ENCODE measurements around the gene ANGPT4.

The ANGPT4 gene

DNA sequence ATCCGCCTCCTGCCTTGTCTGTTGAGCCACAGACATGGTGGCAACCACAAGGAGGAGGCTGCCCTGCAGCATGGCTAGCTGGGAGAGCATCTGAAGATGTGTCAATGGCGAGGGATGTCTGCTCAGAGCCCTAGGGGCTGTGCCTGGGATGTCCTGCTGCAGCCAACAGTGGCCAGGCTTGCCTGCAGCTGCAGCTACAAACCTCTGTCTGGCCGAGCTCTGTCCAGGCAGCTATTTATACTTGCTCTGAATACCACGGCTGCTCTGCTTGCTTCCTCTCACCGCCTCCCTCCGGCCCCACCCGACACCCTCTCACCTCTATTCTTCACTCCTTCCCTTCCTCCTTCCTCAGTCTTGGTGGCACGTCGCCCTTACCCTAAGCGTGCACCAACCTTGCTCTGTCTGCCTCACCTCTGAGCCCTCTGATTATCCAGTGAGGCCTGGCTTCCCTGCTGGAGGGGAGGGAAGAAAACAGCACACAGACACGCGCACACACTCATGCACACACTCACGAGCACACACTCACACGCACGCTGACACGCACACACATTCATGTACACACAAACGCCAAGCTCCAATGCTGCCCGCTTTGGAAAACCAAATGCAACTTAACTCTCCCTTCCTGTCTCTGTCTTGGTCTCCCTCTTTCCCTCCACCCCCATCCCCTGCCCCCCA is at the start of gene ANGPT4:
Gene ANGPT4 (minus strand): TSS at position 210 of the 675 bp plus-strand sequence. CDS start 120 bp downstream, at position 90.
- no peak for DNase-seq

GRCh38 chr20:963795-964194 is 47.7 kb upstream of the ANGPT4 start:
- DNase-seq = no peak

GRCh38 chr20:962683-963082 is 46.5 kb upstream of the ANGPT4 start:
- DNase-seq = no peak

DNA sequence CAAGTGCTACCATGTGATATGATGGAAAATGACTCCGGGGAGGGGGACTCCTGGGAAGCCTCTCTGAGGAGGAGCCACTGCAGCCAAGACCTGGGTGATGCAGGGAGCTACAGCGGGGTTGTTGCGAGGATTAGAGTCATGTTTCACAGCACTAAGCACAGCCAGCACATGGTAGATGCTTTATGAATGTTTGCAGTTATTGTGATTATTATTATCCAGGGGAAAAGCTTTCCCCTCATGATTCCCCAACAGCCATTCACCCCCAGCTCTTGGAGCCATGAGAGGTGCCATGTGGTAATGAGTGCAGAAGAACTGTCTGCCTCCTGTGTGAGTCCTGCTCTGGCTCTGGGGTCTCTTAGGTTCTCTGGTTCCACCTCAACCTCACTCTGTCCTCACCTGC is 46.1 kb upstream of the ANGPT4 start:
- no peak for DNase-seq

- DNase-seq = no peak
Observed at GRCh38 chr20:961768-962167, 45.6 kb upstream of the ANGPT4 start.

DNA sequence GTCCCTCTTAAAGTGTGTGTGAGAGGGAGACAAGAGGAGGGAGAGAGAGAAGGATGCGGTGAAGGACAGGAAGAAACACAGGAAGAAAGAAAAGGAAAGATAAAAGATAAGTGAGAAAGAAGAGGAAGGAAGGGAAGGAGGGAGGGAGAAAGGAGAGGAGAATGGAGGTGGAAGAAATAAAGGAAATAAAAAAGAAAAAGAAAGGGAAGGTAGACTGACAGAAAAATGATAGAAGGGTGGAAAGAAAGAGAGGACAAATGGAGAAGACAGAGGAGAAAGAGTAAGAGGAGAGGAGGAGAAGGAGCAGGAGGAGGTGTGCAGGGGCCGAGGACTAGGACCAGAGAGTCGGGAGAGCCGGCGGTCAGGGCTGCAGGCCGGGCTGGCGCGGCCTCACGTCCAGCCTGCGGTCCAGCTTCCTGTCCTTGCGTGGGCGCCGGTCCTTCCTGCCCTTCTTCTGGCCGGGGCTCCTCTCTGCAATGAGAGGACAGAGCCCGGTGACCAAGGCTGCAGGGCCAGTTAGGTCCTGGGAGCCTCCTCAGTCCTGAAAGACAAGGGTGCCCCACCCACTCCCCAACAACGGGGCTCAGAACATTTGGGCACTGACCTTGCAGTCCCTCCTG is 44.0 kb upstream of the ANGPT4 start:
- DNase-seq = no peak

DNA sequence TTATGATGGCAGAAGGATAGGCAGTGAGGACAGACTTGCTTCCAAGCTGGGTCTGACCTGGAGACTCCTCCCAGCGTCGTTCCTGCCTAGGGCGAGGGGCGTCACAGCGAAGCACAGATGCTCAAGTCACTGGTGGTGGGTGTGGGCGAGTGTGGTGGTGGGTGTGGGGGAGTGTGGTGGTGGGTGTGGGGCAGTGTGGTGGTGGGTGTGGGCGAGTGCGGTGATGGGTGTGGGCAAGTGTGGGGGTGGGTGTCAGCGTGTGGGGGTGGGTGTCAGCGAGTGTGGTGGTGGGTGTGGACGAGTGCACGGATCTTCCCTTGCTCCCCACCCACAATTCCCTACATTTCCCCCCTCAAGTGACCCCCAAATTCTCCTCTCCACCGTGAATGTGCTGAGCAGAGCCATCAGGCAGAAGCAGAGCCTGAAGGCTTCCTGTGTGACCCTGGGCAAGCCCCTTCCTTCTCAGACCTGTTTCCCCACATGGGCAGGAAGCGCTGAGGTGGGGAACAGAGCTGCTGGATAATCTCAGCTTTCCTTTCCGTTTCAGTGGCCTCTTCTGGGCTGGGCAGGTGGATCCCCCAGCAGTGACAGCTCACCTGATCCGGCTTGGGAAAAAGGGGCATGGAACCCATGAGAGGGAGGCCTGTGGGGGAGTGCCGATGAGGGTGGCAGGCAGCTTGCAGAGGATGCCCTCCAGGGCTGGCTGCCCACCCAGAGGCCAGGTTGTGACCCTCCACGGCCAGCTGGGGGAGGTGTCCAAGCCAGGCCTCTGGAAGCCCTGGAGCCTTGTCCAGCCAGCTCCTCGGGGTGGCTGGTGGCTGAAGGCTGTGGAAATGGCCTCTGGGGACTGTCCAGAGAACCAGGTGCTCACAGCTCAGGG is 43.0 kb upstream of the ANGPT4 start:
- no peak for DNase-seq

GRCh38 chr20:957544-957943 is 41.4 kb upstream of the ANGPT4 start:
- DNase-seq = no peak

DNA sequence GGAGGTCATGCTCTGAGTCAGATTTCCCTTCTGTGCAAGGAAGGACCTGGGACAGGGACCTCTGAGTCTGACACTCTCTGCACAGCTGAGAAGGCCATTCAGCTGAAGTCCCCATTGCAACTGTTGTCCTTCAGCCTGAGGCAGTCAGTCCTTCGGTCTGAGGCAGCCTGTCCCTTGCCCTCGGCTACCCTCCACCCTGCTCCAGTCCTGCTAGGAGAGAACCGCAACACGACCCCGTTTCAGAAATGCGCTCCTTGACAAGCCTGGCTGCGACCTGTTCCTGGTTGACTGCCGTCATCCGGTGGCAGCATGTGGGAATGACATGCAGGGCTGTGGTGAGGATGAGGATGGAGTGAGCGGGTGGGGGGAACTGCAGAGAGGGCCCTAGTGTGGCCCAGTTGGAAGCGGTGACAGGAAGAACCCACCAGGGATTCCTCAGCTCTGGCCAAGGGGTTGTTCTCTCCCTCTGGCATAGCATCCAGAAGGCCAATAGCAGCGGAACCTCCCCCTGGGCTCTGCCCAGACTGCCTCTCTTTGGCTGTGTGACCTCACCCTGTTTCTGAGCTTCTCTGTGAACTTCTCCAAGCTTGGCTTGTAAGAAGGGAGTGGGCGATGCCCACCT is 40.3 kb upstream of the ANGPT4 start:
- DNase-seq = peak; percentile 48

GRCh38 chr20:955656-956055 is 39.5 kb upstream of the ANGPT4 start:
- DNase-seq = no peak

DNA sequence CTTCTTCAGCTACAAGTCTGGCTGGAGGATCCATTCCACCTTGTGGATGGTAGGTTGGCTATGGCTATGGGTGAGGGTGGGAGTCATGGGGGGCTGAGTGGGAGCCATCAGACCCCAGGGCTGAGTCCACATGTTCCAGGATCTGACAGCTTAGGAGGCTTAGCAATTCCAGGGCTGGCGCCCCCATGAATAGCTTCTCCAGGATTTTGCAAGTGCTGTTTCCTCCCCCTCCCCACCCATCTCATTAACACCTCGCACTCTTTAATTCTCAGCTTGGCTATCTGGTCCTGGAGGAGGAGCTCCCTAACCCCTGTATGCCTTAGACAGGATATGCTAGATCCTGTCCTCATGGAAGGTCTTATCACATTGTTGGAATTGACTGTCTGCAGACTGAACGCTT is 39.0 kb upstream of the ANGPT4 start:
- no peak for DNase-seq

- DNase-seq = no peak
Observed at GRCh38 chr20:953742-954141, 37.6 kb upstream of the ANGPT4 start.

- DNase-seq = no peak
Observed at GRCh38 chr20:952196-952795, 36.2 kb upstream of the ANGPT4 start.

DNA sequence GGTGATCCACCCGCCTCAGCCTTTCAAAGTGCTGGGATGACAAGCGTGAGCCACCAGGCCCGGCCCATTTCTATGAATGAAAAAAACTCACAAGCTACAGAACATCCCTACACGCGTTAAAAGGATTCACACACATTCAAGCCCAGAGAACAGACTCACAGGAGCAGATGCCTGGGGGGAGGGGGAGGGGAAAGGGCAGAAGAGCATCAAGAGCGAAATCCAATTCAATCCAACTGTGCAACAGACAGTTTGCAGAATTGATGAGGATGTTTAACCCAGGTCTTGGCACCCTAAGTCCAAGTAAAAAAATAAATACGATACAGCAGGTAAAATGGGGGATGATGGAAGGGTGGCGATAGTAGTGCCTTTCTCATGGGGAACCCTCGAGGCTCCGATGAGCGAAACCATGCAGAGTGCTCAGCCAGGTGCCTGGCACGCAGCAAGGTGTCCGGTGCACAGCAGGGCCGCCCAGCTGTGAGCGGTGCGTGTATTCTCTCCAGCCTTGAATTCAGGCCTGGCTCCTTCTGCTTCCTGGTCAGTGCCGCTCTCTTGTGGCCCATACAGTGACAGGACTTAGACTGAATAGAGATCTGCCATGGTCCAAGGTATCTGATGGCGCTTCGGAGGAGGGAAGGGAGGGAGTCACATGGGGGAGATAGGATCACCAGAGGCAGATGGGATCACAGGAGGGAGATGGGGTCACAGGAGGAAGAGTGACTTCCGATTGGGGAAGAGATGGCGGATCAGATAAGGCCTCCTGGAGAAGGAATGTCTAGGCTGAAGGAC is 35.4 kb upstream of the ANGPT4 start:
- no peak for DNase-seq

DNA sequence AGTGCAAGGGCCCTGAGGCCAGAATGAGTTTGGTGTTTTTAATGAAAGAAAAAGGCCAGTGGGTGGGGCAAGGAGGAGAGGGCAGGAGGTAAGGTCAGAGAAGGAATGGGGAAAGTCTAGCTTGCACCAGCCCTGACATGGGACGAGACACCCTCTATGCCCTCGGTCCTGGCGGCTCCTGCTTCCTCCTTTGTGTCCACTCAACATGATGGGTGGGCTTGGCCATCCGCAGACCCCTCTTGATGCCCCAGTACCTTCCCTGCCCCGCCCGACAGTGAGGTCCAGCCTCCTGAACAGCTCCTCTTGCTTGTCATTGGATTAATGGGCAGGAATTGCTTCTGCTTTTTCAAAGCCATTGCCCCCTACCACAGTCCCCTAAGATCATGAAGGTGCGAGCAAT is 33.6 kb upstream of the ANGPT4 start:
- no peak for DNase-seq

- no peak for DNase-seq
Observed at GRCh38 chr20:946826-947225, 30.7 kb upstream of the ANGPT4 start.

DNA sequence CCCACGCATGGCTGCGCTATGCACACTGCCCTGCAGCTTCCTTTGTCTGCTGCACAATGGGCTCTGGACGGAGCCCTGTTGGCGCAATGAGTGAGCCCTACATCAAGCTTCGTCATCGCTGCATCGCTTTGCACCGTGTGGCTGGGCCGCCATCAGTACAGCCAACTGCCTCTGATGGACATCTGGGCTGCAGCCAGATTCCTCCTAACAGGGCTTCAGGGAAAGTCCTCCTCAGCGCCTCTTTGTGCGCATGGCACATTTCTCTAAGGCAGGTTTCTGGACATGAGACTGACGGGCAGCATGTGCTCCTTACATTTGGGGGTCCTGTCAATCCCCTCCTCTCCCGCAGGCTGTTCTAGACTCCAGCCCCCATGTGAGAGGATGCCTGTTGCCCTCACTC is 29.7 kb upstream of the ANGPT4 start:
- no peak for DNase-seq

DNA sequence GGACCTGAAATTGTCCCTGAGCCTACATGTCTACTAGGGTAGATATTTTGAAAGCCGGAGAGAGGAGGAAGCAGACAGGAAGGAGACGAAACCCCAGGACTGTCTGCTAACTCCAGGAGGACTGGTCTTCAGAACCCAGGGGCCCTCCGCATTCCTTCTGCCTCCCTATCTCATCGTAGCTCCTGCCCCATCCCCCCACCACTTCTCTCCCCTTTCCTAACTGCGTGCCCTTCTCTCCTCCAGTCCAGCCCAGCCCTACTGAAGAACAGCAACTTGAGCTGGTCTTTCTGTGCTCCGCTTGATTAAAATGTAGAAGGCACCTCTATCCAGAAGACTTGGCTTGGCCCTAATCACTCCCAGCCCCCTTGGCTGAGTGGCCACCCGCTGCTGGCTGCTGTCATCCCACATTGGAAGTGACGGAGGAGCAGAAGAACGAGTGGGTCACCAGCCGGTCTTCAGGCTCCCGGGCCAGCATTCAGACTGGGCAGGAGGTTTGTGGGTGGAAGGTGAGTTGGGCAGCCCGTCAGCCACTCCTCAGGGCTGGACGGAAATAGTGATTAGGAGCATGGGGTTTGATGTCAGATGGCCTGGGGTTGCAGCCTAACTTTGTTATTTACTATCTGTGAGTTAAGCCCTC is 28.8 kb upstream of the ANGPT4 start:
- no peak for DNase-seq

GRCh38 chr20:944148-944547 is 28.0 kb upstream of the ANGPT4 start:
- DNase-seq = no peak

- no peak for DNase-seq
Observed at GRCh38 chr20:942611-943010, 26.5 kb upstream of the ANGPT4 start.

- DNase-seq = no peak
Observed at GRCh38 chr20:940926-941325, 24.8 kb upstream of the ANGPT4 start.

GRCh38 chr20:939606-940005 is 23.5 kb upstream of the ANGPT4 start:
- no peak for DNase-seq

All from fibroblast of upper back skin (primary cell).